GM23248 (cell line): ENCODE results near the gene ZNF543.

Experiments
- EZH2 ChIP-seq: fragments of 200-600 bp; sonication (generic); IDR thresholded peaks from 2 replicates; pipeline ENCODE4 v1.6.1; 2018; ENCODE audit warnings: antibody characterized with exemption, mild to moderate bottlenecking; ENCODE audit not compliant: insufficient read depth, poor library complexity, severe bottlenecking
- EZH2phosphoT487 ChIP-seq: fragments of 200-600 bp; sonication (generic); IDR thresholded peaks from 2 replicates; pipeline ENCODE4 v1.6.1; 2018; ENCODE audit warnings: antibody characterized with exemption, moderate library complexity, mild to moderate bottlenecking, low read depth; ENCODE audit not compliant: insufficient read depth

- TF ChIP-seq EZH2phosphoT487 (no peak), EZH2 (no peak)
These were observed 53.9 kb downstream of the ZNF543 start for GRCh38 chr19:57374179-57374578.
